PC-9 (cell line): Measurements from ENCODE around the gene POLD1. TPM values are rescaled to one million over a fixed set of nuclear protein-coding genes. Genes with fewer than 3 reads are reported as not detected.

Experiments used
- BruUV-seq: library from RNA; stranded (reverse); fragments of 400-500 nt; replicated peaks from 2 replicates; lab custom pipeline; 2021; lab: Mats Ljungman, UMichigan
- CTCF ChIA-PET: fragments of 300-600 bp; sonication (Branson Sonifier 250); formaldehyde crosslinking; loops from one replicate; lab custom pipeline; 2022; ENCODE audit warnings: antibody characterized with exemption; lab: Charles Lee
- POLR2A ChIA-PET: fragments of 300-600 bp; sonication (Branson Sonifier 250); formaldehyde crosslinking; loops from one replicate; lab custom pipeline; 2022; ENCODE audit warnings: antibody characterized with exemption; ENCODE audit not compliant: unreplicated experiment; lab: Charles Lee
- DNase-seq, 2 experiments: peaks; one replicate each; pipeline versions ENCODE4 v3.0.0 to v3.0.0-alpha.2; 2015 to 2022; ENCODE audit warnings: mixed read lengths in 1 of 2
- H2AFZ ChIP-seq: fragments of 200-600 bp; sonication (generic); 2 replicates; pipeline ENCODE4 v1.8.1; 2017; ENCODE audit warnings: antibody characterized with exemption
- H3F3A ChIP-seq: fragments of 200-600 bp; sonication (generic); 2 replicates; pipeline ENCODE4 v1.8.1; 2017; ENCODE audit warnings: antibody characterized with exemption, mild to moderate bottlenecking, low read depth; ENCODE audit not compliant: insufficient read depth
- H3K27ac ChIP-seq: fragments of 200-600 bp; sonication (generic); 2 replicates; pipeline ENCODE4 v1.6.1; 2016; ENCODE audit warnings: mixed run types
- H3K27me3 ChIP-seq: fragments of 200-600 bp; sonication (generic); 2 replicates; pipeline ENCODE4 v1.6.1; 2016; ENCODE audit warnings: low read depth, mixed run types; ENCODE audit not compliant: insufficient read depth
- H3K36me3 ChIP-seq: fragments of 200-600 bp; sonication (generic); 2 replicates; pipeline ENCODE4 v1.6.1; 2016; ENCODE audit warnings: low read depth, mixed run types
- H3K4me1 ChIP-seq: fragments of 200-600 bp; sonication (generic); replicated peaks from 2 replicates; pipeline ENCODE4 v1.6.1; 2016; ENCODE audit warnings: mixed run types; ENCODE audit not compliant: insufficient read depth
- H3K4me2 ChIP-seq: fragments of 200-600 bp; sonication (generic); 2 replicates; pipeline ENCODE4 v1.6.1; 2017; ENCODE audit warnings: mixed run types
- H3K4me3 ChIP-seq: fragments of 200-600 bp; sonication (generic); 2 replicates; pipeline ENCODE4 v1.6.1; 2016; ENCODE audit warnings: mixed run types
- H3K79me2 ChIP-seq: fragments of 200-600 bp; sonication (generic); 2 replicates; pipeline ENCODE4 v1.6.1; 2017; ENCODE audit warnings: low read depth, mixed run types
- H3K9me2 ChIP-seq: fragments of 200-600 bp; sonication (generic); 2 replicates; pipeline ENCODE4 v1.8.1; 2017; ENCODE audit warnings: mild to moderate bottlenecking; ENCODE audit not compliant: insufficient read depth
- H3K9me3 ChIP-seq: fragments of 200-600 bp; sonication (generic); 2 replicates; pipeline ENCODE4 v1.8.1; 2016; ENCODE audit warnings: low read depth; ENCODE audit not compliant: insufficient read depth
- H4K20me1 ChIP-seq: fragments of 200-600 bp; sonication (generic); 2 replicates; pipeline ENCODE4 v1.8.1; 2017; ENCODE audit not compliant: insufficient read depth
- EZH2 ChIP-seq: fragments of 200-600 bp; sonication (generic); IDR thresholded peaks from 2 replicates; pipeline ENCODE4 v1.8.0; 2017; ENCODE audit warnings: antibody characterized with exemption, low read depth
- intact Hi-C: fragments of 100-400 bp; cut with micrococcal nuclease; formaldehyde crosslinking; loops from one replicate; pipeline ENCODE4 v1.10.0; 2022; ENCODE audit not compliant: unreplicated experiment
- total RNA-seq: library from RNA; stranded (reverse); gene quantifications from 2 replicates; pipeline ENCODE4 v1.2.3, GENCODE V29; 2021
- TF ChIP-seq, protein P1 (sequence below): fragments of 200-600 bp; sonication (generic); conservative IDR thresholded peaks from 2 replicates; pipeline ENCODE4 v1.6.1; 2017; ENCODE audit warnings: mixed run types, antibody characterized with exemption, mild to moderate bottlenecking, moderate library complexity

POLD1 gene
- total RNA-seq, 1 experiment from 2014 or later, result 101 TPM

DNA sequence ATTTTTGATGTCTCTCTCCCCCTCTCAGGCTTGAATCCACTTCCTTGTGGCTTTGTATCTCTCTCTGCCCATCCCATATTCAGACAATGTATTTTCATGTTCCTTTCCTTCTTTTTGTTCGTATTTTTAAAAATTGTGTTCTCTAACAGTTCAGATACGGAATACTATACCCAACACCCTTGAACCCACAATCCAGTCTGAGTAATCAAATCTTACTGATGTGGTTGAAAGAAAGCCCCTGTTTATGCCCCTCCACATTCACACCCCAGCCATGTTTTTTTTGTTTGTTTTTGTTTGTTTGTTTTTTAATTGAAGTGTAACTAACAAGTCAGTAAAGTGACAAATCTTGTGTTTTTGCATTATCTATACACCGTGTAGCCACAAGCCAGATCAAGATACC is 36.0 kb downstream of the POLD1 start:
- no TSS peak for BruUV-seq
- Histone ChIP-seq H4K20me1 (no peaks in the 10 kb centered on the region), H3K4me3 (no peak overlapping the region), H3K27me3 (no peaks in the 10 kb centered on the region), H3F3A (no peaks in the 10 kb centered on the region), H3K9me3 (no peaks in the 10 kb centered on the region), H3K4me2 (no peak overlapping the region), H3K9me2 (no peaks in the 10 kb centered on the region), H3K27ac (no peak overlapping the region), H2AFZ (no peak overlapping the region), H3K4me1 (no peaks in the 10 kb centered on the region), H3K36me3 (no peaks in the 10 kb centered on the region), H3K79me2 (no peaks in the 10 kb centered on the region)
- TF ChIP-seq EZH2, result no peak
- TF ChIP-seq, protein P1, sequence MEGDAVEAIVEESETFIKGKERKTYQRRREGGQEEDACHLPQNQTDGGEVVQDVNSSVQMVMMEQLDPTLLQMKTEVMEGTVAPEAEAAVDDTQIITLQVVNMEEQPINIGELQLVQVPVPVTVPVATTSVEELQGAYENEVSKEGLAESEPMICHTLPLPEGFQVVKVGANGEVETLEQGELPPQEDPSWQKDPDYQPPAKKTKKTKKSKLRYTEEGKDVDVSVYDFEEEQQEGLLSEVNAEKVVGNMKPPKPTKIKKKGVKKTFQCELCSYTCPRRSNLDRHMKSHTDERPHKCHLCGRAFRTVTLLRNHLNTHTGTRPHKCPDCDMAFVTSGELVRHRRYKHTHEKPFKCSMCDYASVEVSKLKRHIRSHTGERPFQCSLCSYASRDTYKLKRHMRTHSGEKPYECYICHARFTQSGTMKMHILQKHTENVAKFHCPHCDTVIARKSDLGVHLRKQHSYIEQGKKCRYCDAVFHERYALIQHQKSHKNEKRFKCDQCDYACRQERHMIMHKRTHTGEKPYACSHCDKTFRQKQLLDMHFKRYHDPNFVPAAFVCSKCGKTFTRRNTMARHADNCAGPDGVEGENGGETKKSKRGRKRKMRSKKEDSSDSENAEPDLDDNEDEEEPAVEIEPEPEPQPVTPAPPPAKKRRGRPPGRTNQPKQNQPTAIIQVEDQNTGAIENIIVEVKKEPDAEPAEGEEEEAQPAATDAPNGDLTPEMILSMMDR, result no peak
- intact Hi-C loops, result no loop called here
- CTCF ChIA-PET, result interaction anchor here (0.6 kb wide), 1 partner anchor 91 kb away, joined by 3 read pairs; no protein-coding TSS in a partner anchor
- DNase-seq, result no peak
- POLR2A ChIA-PET, result no interaction called here

DNA sequence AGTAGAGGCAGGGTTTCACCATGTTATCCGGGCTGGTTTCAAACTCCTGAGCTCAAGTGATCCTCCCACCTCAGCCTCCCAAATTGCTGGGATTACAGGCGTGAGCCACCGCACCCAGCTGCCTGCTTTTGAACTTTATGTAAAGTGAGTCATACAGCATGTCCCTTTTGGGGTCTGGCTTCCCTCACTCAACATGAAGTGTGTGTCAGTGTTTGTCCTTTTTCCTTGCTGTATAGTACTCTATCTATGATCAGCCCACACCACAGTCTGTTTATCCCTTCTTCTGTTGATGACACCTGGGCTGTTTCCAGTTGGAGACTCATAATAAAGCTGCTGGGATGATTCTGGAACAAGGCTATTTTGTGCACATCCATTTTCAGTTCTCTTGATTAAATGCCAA is 36.7 kb downstream of the POLD1 start:
- H3F3A ChIP-seq, result no peaks in the 10 kb centered on the region
- H3K4me2 ChIP-seq, result no peak overlapping the region
- no peak overlapping the region for H3K4me3 ChIP-seq
- H2AFZ ChIP-seq, result no peak overlapping the region
- no peaks in the 10 kb centered on the region for H3K36me3 ChIP-seq
- no peaks in the 10 kb centered on the region for H3K4me1 ChIP-seq
- no peak overlapping the region for H3K27ac ChIP-seq
- CTCF ChIA-PET, result interaction anchor here (0.6 kb wide), 1 partner anchor 92 kb away, joined by 3 read pairs; no protein-coding TSS in a partner anchor
- no peak for DNase-seq
- H3K79me2 ChIP-seq, result no peaks in the 10 kb centered on the region
- POLR2A ChIA-PET, result no interaction called here
- H3K27me3 ChIP-seq, result no peaks in the 10 kb centered on the region
- BruUV-seq, result no TSS peak
- no peaks in the 10 kb centered on the region for H3K9me3 ChIP-seq
- intact Hi-C loops, result no loop called here
- no peak for TF ChIP-seq EZH2
- TF ChIP-seq, protein P1, result no peak
- no peaks in the 10 kb centered on the region for H4K20me1 ChIP-seq
- no peaks in the 10 kb centered on the region for H3K9me2 ChIP-seq

DNA sequence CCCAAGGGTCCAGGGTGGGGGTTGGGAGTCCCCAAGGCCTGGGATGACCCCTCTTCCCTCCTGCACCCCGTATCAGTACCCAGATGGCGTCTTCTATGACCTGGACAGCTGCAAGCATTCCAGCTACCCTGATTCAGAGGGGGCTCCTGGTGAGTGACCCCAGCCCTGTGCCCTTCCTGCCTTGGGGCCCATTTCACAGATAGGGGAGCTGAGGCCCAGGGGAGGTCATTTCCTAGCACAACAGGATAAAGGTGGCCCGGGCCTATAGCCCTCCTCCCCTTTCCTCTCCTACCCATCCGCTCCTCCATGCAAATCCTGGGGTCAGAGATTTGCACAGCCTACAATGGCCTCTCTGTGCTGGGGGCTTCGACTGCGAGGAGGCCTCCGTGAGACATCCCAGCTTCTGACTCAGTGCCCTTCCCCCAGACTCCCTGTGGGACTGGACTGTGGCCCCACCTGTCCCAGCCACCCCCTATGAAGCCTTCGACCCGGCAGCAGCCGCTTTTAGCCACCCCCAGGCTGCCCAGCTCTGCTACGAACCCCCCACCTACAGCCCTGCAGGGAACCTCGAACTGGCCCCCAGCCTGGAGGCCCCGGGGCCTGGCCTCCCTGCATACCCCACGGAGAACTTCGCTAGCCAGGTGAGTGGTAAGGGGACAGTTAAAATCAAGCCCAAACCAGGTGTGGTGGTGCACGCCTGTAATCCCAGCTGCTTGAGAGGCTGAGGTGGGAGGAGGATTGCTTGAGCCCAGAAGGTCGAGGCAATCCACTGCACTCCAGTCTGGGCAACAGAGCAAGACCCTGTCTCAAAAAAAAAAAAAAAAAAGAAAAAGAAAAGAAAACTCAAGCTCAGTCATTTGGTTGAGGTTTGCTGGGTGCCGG is 38.5 kb downstream of the POLD1 start:
- intact Hi-C loops, result no loop called here
- Histone ChIP-seq H3K4me2 (no peak overlapping the region), H3K79me2 (no peaks in the 10 kb centered on the region), H3F3A (no peaks in the 10 kb centered on the region), H3K27me3 (no peaks in the 10 kb centered on the region), H3K9me3 (no peaks in the 10 kb centered on the region), H2AFZ (no peak overlapping the region), H3K4me1 (no peaks in the 10 kb centered on the region), H3K27ac (no peak overlapping the region), H3K9me2 (no peaks in the 10 kb centered on the region), H3K36me3 (no peaks in the 10 kb centered on the region), H4K20me1 (no peaks in the 10 kb centered on the region), H3K4me3 (no peak overlapping the region)
- BruUV-seq, result no TSS peak
- ChIA-PET POLR2A (no interaction called here), CTCF (interaction anchor here (0.6 kb wide), 1 partner anchor 468 kb away, joined by 3 read pairs; no protein-coding TSS in a partner anchor)
- no peak for TF ChIP-seq EZH2
- TF ChIP-seq, protein P1, result no peak
- DNase-seq, result no peak
